Measurements from ENCODE around the gene ANO1.

- no peak for TF ChIP-seq CTCF (IDR thresholded peaks at IDR 0.05)
- no peak for TF ChIP-seq POLR2A (IDR thresholded peaks at IDR 0.05)
Measured at GRCh38 chr11:70206982-70207376, 128.9 kb downstream of the ANO1 start.
